HK-2 (cell line): ENCODE data around the gene ASCL1.

Experiments used
- DNase-seq: peaks from one replicate; pipeline ENCODE4 v3.0.0-alpha.2; 2018; ENCODE audit not compliant: unreplicated experiment

The ASCL1 gene

DNA sequence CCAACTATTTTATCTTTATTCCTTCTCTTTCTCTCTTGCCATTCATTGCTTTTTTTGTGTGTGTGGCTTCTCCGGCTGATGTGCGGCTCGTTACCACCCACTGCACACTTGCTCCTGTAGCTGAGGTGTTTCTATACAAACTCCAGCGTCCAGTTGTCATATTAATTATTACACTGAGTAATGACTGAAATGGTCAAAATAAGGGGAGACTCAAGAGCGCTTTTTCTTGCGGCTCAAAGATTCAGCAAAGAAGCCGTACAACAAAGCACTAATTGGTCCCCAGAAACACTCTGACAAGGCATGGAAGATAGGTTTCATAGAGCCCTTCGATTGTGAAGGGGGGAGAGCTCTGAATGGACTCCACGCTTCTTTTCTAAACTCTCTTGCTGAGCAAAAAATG lies 5.6 kb upstream of the ASCL1 start:
- no peak for DNase-seq

DNA sequence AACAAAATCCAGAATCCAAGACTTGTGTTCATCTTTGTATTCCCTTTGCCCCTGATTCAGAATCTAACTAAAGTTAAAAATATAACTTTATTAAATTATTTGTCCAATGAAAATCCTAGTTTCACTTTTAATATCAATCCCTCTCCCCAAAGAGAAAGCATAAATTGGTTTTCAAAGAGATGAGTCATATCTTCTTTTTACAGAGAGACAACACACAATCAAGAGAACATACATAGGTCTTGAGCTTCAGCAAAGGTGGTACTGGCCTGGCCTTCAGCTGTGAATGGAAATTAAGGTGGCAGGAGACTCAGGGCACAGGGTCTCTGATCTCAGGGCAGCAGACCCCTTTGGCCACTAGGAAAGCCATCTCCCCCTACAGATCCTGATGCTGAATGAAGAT lies 4.3 kb upstream of the ASCL1 start:
- DNase-seq, result no peak

DNA sequence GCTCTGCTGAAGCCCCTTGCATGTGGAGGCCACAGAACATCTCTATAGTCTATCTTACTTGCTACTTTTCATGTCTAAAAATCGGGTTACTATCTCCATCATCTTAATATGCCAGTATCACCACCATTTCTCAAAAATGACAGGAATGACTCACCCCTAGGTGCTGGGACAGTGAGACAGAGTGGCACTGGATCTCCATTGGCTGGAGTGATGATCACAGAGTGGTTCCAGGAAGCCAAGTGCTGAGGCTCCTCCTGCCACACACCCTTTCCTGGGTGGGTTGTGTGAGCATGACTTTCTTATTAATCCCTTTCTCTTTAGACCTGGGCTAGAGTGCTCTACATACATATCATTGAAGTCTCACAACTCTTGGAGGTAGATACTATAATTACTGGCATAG lies 3.3 kb upstream of the ASCL1 start:
- DNase-seq, result no peak

GRCh38 chr12:102955926-102956737 lies 1.3 kb upstream of the ASCL1 start:
- DNase-seq, result no peak

DNA sequence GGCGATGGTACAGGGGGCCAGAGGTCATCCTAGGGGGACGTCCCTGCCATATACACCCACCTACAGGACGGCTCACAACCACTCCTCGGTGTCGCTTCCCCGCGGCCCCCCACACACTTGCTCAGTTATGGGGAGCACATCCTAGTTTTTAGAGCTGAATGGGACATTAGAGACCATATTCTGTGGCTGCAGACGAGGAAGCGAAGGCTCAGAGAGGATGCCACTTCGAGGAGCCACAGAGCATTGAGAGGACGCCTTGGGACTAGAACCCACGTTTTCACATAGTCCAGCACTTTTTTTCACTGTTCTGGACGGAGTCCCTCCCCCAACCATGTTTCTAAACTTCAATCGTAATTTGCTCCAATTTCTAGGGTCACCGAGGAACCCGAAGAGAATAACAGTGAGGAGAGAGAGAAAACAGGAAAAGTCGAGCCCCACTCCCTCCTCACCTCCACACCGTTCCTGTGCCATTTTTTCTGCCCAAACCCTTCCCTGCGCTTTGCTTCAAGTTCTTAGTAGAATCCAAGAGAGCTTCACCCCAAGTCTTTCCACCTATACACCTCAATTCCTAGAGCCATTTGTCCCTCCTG lies 641 bp upstream of the ASCL1 start:
- DNase-seq, result no peak

- no peak for DNase-seq
Observed at GRCh38 chr12:102958073-102958829, 777 bp downstream of the ASCL1 start.

- no peak for DNase-seq
Observed at GRCh38 chr12:102958830-102959176, 1.3 kb downstream of the ASCL1 start.

DNA sequence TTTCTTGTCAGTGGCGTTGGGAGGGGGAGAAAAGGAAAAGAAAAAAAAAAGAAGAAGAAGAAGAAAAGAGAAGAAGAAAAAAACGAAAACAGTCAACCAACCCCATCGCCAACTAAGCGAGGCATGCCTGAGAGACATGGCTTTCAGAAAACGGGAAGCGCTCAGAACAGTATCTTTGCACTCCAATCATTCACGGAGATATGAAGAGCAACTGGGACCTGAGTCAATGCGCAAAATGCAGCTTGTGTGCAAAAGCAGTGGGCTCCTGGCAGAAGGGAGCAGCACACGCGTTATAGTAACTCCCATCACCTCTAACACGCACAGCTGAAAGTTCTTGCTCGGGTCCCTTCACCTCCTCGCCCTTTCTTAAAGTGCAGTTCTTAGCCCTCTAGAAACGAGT lies 1.9 kb downstream of the ASCL1 start:
- DNase-seq, result no peak

- no peak for DNase-seq
Observed at GRCh38 chr12:102960766-102961465, 3.4 kb downstream of the ASCL1 start.

GRCh38 chr12:102961466-102961855 lies 4.0 kb downstream of the ASCL1 start:
- no peak for DNase-seq

DNA sequence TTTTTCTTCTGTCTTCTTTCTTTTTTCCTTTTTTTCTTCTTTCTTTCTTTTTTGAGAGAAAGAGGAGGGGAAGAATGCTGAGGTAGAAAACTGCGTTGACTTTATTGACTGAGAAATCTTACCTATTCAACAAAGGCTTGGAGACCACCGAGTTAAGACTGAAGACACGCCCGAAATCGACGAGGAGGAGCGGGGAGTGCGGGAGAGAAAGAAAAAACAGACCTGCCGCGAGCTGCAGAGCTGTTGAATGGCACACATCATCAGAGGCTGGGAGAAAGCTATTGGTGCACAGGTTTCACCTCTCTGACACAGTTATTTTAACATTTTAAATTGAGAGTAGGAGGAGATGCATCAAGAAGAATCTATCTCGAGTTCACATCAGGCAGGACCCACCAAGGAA lies 5.1 kb downstream of the ASCL1 start:
- no peak for DNase-seq

GRCh38 chr12:102962986-102963385 lies 5.5 kb downstream of the ASCL1 start:
- DNase-seq, result no peak

- DNase-seq, result no peak
Observed at GRCh38 chr12:102963796-102964195, 6.3 kb downstream of the ASCL1 start.

- DNase-seq, result no peak
Observed at GRCh38 chr12:102964872-102965271, 7.4 kb downstream of the ASCL1 start.

DNA sequence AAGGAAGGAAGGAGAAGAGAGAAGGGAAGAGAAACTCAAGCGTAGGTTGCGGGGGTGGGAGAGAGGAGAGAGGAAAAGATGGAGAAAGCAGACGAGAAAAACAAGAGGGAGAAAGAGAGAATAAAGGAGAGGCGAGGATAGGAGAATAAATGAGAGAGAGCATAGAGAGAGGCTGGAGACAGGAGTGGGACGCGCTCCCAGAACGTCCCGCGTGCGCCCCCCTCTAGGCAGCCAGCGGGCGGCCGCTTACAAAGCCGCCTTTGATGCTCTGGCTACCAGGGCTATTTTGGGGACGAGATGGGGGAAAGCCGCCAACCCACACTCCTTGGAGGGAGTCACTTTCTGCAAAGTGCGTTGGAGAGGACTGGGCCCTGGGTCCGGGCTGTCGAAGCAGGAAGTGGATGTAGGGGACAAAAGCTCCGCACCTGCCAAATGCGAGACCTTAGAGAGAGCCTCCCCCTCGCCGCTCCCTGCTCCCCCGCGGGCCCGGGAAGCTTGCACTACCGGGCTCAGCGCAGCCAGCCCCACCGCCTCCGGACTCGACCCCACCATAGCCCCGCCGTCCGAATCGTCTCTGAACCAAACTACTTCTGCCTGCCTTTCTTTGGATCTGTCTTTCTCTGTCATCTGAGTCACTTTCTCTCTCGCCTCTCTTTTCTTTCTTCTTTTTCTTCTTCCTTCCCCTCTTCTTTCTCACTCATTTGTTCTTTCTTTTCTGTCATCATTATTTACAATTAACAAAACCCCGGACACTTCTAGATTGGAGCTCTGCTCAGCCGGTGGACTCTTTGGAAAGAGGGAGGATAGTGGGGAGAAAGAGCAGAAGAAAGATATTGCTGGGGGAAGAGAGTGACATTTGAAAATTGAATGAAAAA lies 8.0 kb downstream of the ASCL1 start:
- DNase-seq, result no peak

GRCh38 chr12:102966200-102966863 lies 8.9 kb downstream of the ASCL1 start:
- no peak for DNase-seq

- no peak for DNase-seq
Observed at GRCh38 chr12:102970780-102971179, 13.3 kb downstream of the ASCL1 start.

DNA sequence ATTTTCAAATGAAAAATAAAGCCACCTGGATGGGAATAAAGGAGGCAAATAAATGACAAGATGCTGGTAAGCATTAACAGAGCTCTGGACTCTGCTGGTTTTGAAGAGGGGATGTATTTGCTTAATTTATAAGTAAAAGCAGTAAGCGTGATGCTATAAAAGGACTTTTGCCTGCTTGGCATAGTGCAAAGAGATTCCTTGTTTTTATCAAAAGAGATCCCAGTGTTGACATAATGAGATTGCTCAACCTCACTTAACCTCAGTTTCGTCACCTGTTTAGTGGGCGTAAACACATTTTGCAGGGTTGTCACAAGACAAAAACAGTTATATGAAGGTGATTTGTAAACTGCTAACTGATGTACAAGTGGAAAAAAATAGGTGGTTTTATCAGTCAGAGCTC lies 13.8 kb downstream of the ASCL1 start:
- no peak for DNase-seq

- no peak for DNase-seq
Observed at GRCh38 chr12:102973583-102973982, 16.1 kb downstream of the ASCL1 start.

- no peak for DNase-seq
Observed at GRCh38 chr12:102976609-102977280, 19.3 kb downstream of the ASCL1 start.
